ENCODE results near the gene SERHL2. TPM values are rescaled to one million over a fixed set of nuclear protein-coding genes. Genes with fewer than 3 reads are reported as not detected.

SERHL2 gene
- total RNA-seq, 1 experiment from 2014 or later = 1.0 TPM

- no peak for TF ChIP-seq CTCF (conservative IDR thresholded peaks at IDR 0.05)
- H4K5ac ChIP-seq (ENCODE audit: insufficient read length, low read depth, low read length) = no peak overlapping the region
- H3K14ac ChIP-seq (ENCODE audit: insufficient read depth, low read length) = no peak overlapping the region
- no peaks in the 10 kb centered on the region for H4K20me1 ChIP-seq (ENCODE audit: control insufficient read depth, insufficient read depth, insufficient read length)
- H3K9me3 ChIP-seq (ENCODE audit: control insufficient read depth, low read depth, low read length) = no peaks in the 10 kb centered on the region
- no peaks in the 10 kb centered on the region for H3K27me3 ChIP-seq (ENCODE audit: insufficient read depth, low read length)
- H3K9me3 Mint-ChIP-seq = no peaks in the 10 kb centered on the region; a peak in 1 of 5 replicates
- H3K23ac ChIP-seq (ENCODE audit: insufficient read length, low read depth, low read length) = no peak overlapping the region
- H4K91ac ChIP-seq (ENCODE audit: insufficient read length, low read depth, low read length) = no peak overlapping the region
- H2BK5ac ChIP-seq (ENCODE audit: insufficient read length, low read length) = no peak overlapping the region
- no peak overlapping the region; a peak in 1 of 7 replicates for H3K27ac Mint-ChIP-seq
- H2BK15ac ChIP-seq (ENCODE audit: low read depth, low read length) = no peak overlapping the region
- H3K79me1 ChIP-seq (ENCODE audit: insufficient read depth, low read depth, low read length, poor library complexity, severe bottlenecking) = no peaks in the 10 kb centered on the region
- H3T11ph ChIP-seq (ENCODE audit: low read length) = no peak overlapping the region
- H3K27me3 Mint-ChIP-seq (ENCODE audit: low read depth) = no peaks in the 10 kb centered on the region
- no peak overlapping the region for H2BK20ac ChIP-seq (ENCODE audit: low read depth, low read length, poor library complexity, severe bottlenecking)
- WGBS (ENCODE audit: extremely low coverage, insufficient read length, low lambda C conversion rate) = no CpG with 5 or more reads among the region's 8 CpGs
- no peaks in the 10 kb centered on the region; the same call in 1 of the 2 replicates for H3K79me2 ChIP-seq (ENCODE audit: insufficient read depth, low read length)
- H2BK12ac ChIP-seq (ENCODE audit: insufficient read length, low read depth, low read length) = no peak overlapping the region
- no peak overlapping the region for H3K9ac ChIP-seq (ENCODE audit: extremely low read depth, insufficient read length, low read length)
- H3K56ac ChIP-seq (ENCODE audit: insufficient read length, low read depth, low read length) = no peak overlapping the region
- H2AK5ac ChIP-seq (ENCODE audit: insufficient read length, low read length) = no peak overlapping the region
- H3K4me3 Mint-ChIP-seq = no peak overlapping the region
- no peak for DNase-seq
- H3K4me1 Mint-ChIP-seq = peaks cover 8 to 11% of the 10 kb centered on the region in 2 experiments
- H3K27ac ChIP-seq (ENCODE audit: insufficient read length, low read depth, low read length) = no peak overlapping the region
- no peak overlapping the region for H3K4me2 ChIP-seq (ENCODE audit: insufficient read depth, insufficient read length, low read length)
- H3K23me2 ChIP-seq (ENCODE audit: insufficient read length, low read depth, low read length, poor library complexity, severe bottlenecking) = no peaks in the 10 kb centered on the region
- no peak overlapping the region for H3K18ac ChIP-seq (ENCODE audit: insufficient read length, low read depth, low read length)
- H2BK120ac ChIP-seq (ENCODE audit: low read depth, low read length, poor library complexity, severe bottlenecking) = no peak overlapping the region
- H3K4ac ChIP-seq (ENCODE audit: low read depth, low read length) = no peak overlapping the region
- peaks cover 37 to 75% (median 59%) of the 10 kb centered on the region in 3 experiments for H3K36me3 Mint-ChIP-seq (ENCODE audit: insufficient read depth in 1 of 3, low read depth in 3 of 3)
- H3K4me1 ChIP-seq (ENCODE audit: insufficient read depth, low read length) = no peaks in the 10 kb centered on the region
- H4K8ac ChIP-seq (replicated peaks; ENCODE audit: insufficient read length, low read depth, low read length) = no peak overlapping the region
- no peak overlapping the region for H2AFZ ChIP-seq (ENCODE audit: low read length)
Measured at GRCh38 chr22:42585096-42585495, 31.3 kb downstream of the SERHL2 start.
